ENCODE data around the gene TXN2.
A peak's percentile ranks its signal among the peaks of the same experiment; 100 is the strongest.

TXN2 gene

DNA sequence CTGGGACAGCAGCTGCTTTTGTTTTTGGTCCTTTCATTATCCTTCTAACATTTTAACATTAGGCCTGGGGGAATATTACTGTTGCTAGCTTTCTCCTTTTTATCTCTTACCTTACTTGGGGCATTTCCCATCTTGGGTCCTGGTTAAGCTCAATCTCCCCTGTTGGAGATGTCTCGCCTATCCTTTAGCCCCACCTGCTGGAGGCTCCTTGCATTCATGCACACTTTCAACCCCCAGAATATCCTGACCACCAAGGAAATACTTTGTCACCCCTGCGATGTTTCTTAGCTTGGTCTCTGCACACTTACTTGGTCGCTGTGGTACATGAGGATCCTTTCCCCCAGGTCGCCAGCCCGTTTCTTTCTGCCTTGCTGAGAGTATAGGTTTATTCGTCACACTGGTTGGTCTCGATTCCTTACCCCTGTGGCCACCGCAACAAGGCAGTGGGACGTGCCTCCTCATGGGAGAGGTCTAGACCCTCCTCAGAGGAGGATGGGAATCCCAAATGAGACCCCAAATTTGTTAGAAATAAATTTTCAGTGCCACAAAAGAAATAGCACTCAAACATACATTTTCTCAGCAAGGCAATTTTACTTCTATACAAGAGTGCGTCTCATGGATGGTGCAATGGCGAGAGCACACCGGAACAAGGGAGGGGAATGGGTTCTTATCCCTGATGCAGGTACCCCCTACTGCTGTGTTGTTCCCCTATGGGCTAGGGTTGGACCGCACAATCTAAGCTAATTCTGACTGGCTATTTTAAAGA lies 5.4 kb upstream of the TXN2 start:
- H3K27me3 ChIP-seq (ENCODE audit: control insufficient read depth in 1 of 2, insufficient read depth in 2 of 2, low read length in 2 of 2), result no peaks in the 10 kb centered on the region

DNA sequence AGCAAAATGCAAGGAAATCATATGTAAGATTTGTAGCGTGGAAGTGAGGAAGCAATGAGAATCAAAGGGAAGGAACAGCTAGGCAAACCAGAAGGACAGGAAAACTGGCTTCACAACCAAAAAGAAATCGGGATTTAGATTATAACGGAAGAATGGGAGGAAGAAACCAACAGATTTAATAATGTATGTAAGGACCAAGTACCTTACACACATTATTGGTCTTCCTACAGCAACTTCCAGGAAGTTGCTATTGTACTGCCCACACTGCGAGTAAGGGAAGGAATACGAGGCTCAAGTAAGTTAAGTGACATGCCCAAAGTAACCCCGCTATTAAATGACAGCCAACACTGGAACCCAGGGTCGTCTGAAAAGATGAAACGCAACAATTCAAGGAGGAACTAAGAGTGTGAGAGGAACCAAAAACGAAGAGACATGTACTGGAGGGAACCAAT lies 473 bp downstream of the TXN2 start:
- peaks cover 6 to 40% of the 10 kb centered on the region in 2 donors for H3K36me3 ChIP-seq (ENCODE audit: control insufficient read depth in 1 of 2, insufficient read depth in 2 of 2, low read length in 2 of 2)
- peak overlapping the region; percentile 88 to 92 for H3K4me3 ChIP-seq (ENCODE audit: low read depth in 1 of 2, low read length in 2 of 2)
- peak overlapping the region; percentile 81 to 83 for H3K9ac ChIP-seq (ENCODE audit: low read depth in 1 of 2, low read length in 2 of 2)
- H3K27ac ChIP-seq (ENCODE audit: low read depth, low read length), result peak overlapping the region; percentile 95
- H3K4me1 ChIP-seq (ENCODE audit: control insufficient read depth in 1 of 2, insufficient read depth in 2 of 2, low read length in 2 of 2), result peaks cover 10 to 14% of the 10 kb centered on the region in 2 donors
- H3K27me3 ChIP-seq (ENCODE audit: control insufficient read depth in 1 of 2, insufficient read depth in 2 of 2, low read length in 2 of 2), result no peaks in the 10 kb centered on the region
- H3K9me3 ChIP-seq (ENCODE audit: control insufficient read depth in 1 of 2, low read length in 2 of 2), result no peaks in the 10 kb centered on the region

More for the DNA sequence above, 5.4 kb upstream of the TXN2 start:
- no peak overlapping the region for H3K9ac ChIP-seq (ENCODE audit: low read depth in 1 of 2, low read length in 2 of 2)
- H3K36me3 ChIP-seq (ENCODE audit: control insufficient read depth in 1 of 2, insufficient read depth in 2 of 2, low read length in 2 of 2), result peaks cover 9 to 16% of the 10 kb centered on the region in 2 donors
- no peak overlapping the region for H3K4me3 ChIP-seq (ENCODE audit: low read depth in 1 of 2, low read length in 2 of 2)
- H3K4me1 ChIP-seq (ENCODE audit: control insufficient read depth in 1 of 2, insufficient read depth in 2 of 2, low read length in 2 of 2), result no peaks in the 10 kb centered on the region
- peaks cover 0 to 7% of the 10 kb centered on the region in 2 donors for H3K9me3 ChIP-seq (ENCODE audit: control insufficient read depth in 1 of 2, low read length in 2 of 2)
- no peak overlapping the region for H3K27ac ChIP-seq (ENCODE audit: low read depth, low read length)

DNA sequence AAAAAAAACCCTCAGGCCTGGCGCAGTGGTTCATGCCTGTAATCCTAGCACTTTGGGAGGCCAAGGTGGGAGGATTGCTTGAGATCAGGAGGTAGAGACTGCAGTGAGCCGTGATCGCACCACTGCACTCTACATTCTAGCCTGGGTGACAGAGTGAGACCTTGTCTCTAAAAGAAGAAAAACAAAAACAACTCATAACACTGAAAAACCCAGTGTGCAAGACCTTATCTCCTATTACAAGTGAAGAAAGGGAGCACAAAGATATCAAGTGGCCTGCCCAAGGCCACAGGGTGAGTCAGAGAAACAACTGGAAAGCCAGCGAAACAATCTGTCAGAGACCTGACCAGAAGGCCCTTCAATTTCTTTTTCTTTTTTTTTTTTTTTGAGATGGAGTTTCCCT lies 2.5 kb downstream of the TXN2 start:
- Histone ChIP-seq H3K9ac (ENCODE audit: low read depth in 1 of 2, low read length in 2 of 2) (no peak overlapping the region), H3K36me3 (ENCODE audit: control insufficient read depth in 1 of 2, insufficient read depth in 2 of 2, low read length in 2 of 2) (peaks cover 22 to 60% of the 10 kb centered on the region in 2 donors), H3K27ac (ENCODE audit: low read depth, low read length) (no peak overlapping the region), H3K9me3 (ENCODE audit: control insufficient read depth in 1 of 2, low read length in 2 of 2) (no peaks in the 10 kb centered on the region), H3K4me3 (ENCODE audit: low read depth in 1 of 2, low read length in 2 of 2) (no peak overlapping the region), H3K27me3 (ENCODE audit: control insufficient read depth in 1 of 2, insufficient read depth in 2 of 2, low read length in 2 of 2) (no peaks in the 10 kb centered on the region), H3K4me1 (ENCODE audit: control insufficient read depth in 1 of 2, insufficient read depth in 2 of 2, low read length in 2 of 2) (peaks cover 10 to 14% of the 10 kb centered on the region in 2 donors)

DNA sequence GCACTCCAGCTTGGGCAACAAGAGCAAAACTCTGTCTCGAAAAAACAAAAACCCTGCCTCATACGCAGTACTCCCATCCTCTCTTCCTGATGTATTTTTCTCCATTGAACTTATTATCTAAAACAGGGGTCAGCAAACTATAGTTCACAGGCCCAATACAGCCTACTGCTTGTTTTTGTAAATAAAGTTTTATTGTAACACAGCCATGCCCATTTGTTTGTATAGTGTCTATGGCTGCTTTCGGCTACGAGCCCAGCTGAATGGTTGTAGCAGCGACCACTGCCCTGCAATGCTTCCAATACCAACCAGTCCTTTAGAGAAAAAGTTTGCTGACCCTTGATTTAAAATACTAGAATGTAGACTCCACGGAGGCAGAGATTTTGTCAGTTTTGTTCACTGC lies 6.1 kb downstream of the TXN2 start:
- Histone ChIP-seq H3K4me1 (ENCODE audit: control insufficient read depth in 1 of 2, insufficient read depth in 2 of 2, low read length in 2 of 2) (peaks cover 5% of the 10 kb centered on the region in 2 donors), H3K36me3 (ENCODE audit: control insufficient read depth in 1 of 2, insufficient read depth in 2 of 2, low read length in 2 of 2) (peaks cover 35 to 82% of the 10 kb centered on the region in 2 donors)

DNA sequence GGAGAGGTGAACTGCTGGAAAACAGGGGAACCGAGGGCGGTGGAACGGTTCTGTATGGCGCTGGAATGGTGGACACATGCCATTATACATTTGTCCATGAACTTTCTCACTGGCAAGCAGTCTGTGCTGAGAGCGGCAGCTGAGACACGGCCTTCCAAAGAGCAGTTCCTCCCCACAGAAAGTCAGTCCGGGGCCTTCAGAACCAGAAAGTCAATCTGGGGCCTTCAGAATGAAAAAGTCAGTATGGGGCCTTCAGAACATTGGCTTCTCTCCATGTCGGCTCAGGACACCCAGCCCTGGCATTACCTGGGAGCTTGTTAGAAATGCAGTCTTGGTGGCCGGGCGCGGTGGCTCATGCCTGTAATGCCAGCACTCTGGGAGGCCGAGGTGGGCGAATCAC lies 8.8 kb downstream of the TXN2 start:
- Histone ChIP-seq H3K4me1 (ENCODE audit: control insufficient read depth in 1 of 2, insufficient read depth in 2 of 2, low read length in 2 of 2) (peaks cover 3 to 11% of the 10 kb centered on the region in 2 donors), H3K4me3 (ENCODE audit: low read depth in 1 of 2, low read length in 2 of 2) (no peak overlapping the region), H3K27me3 (ENCODE audit: control insufficient read depth in 1 of 2, insufficient read depth in 2 of 2, low read length in 2 of 2) (no peaks in the 10 kb centered on the region), H3K27ac (ENCODE audit: low read depth, low read length) (no peak overlapping the region), H3K9ac (ENCODE audit: low read depth in 1 of 2, low read length in 2 of 2) (no peak overlapping the region), H3K9me3 (ENCODE audit: control insufficient read depth in 1 of 2, low read length in 2 of 2) (no peaks in the 10 kb centered on the region), H3K36me3 (ENCODE audit: control insufficient read depth in 1 of 2, insufficient read depth in 2 of 2, low read length in 2 of 2) (peaks cover 42 to 64% of the 10 kb centered on the region in 2 donors)

More for the DNA sequence above, 6.1 kb downstream of the TXN2 start:
- no peaks in the 10 kb centered on the region for H3K9me3 ChIP-seq (ENCODE audit: control insufficient read depth in 1 of 2, low read length in 2 of 2)
- no peaks in the 10 kb centered on the region for H3K27me3 ChIP-seq (ENCODE audit: control insufficient read depth in 1 of 2, insufficient read depth in 2 of 2, low read length in 2 of 2)
- no peak overlapping the region for H3K9ac ChIP-seq (ENCODE audit: low read depth in 1 of 2, low read length in 2 of 2)
- no peak overlapping the region for H3K27ac ChIP-seq (ENCODE audit: low read depth, low read length)
- H3K4me3 ChIP-seq (ENCODE audit: low read depth in 1 of 2, low read length in 2 of 2), result no peak overlapping the region

DNA sequence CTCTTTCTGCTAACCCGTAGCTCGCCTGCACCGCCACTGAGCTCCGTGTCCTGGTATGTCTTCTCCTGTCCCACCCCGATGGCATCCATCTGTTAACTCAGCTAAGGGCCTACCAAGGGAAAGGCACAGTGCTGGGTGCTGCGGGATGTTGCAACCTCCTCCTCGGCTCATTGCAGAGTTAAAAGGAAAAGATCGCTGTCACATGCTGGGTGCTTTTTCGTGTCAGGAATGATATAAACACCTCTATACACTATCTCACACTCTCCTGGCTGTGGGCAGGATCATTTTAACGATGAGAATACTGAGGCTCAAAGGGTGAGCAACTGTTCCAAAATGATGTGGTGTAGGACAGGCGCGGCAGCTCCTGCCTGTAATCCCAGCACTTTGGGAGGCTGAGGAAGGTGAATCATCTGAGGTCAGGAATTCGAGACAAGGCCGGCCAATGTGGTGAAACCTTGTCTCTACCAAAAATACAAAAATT lies 10.1 kb downstream of the TXN2 start:
- Histone ChIP-seq H3K4me3 (ENCODE audit: low read depth in 1 of 2, low read length in 2 of 2) (no peak overlapping the region), H3K9me3 (ENCODE audit: control insufficient read depth in 1 of 2, low read length in 2 of 2) (no peaks in the 10 kb centered on the region), H3K36me3 (ENCODE audit: control insufficient read depth in 1 of 2, insufficient read depth in 2 of 2, low read length in 2 of 2) (peaks cover 37 to 63% of the 10 kb centered on the region in 2 donors), H3K27ac (ENCODE audit: low read depth, low read length) (no peak overlapping the region), H3K27me3 (ENCODE audit: control insufficient read depth in 1 of 2, insufficient read depth in 2 of 2, low read length in 2 of 2) (no peaks in the 10 kb centered on the region), H3K4me1 (ENCODE audit: control insufficient read depth in 1 of 2, insufficient read depth in 2 of 2, low read length in 2 of 2) (peaks cover 3 to 14% of the 10 kb centered on the region in 2 donors), H3K9ac (ENCODE audit: low read depth in 1 of 2, low read length in 2 of 2) (no peak overlapping the region)

DNA sequence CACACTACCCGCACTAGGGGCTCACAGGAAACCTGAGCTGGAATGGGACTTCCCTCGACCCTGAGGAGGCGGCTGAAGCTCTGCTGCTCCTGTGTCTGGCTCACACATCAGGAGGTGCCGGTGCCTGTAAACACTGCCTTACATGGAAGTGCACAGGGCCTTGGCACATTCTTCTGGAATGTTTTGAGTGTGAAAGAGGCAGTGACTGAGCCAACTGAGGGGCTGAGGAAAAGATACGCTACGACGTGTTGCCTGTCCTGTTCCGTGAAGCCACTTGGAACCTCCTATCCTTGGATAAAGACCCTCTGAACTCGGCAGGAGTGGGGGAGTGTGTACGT lies 10.5 kb downstream of the TXN2 start:
- no peaks in the 10 kb centered on the region for H3K9me3 ChIP-seq (ENCODE audit: control insufficient read depth in 1 of 2, low read length in 2 of 2)
- H3K36me3 ChIP-seq (ENCODE audit: control insufficient read depth in 1 of 2, insufficient read depth in 2 of 2, low read length in 2 of 2), result peaks cover 36 to 60% of the 10 kb centered on the region in 2 donors
- no peak overlapping the region for H3K4me3 ChIP-seq (ENCODE audit: low read depth in 1 of 2, low read length in 2 of 2)
- no peak overlapping the region for H3K9ac ChIP-seq (ENCODE audit: low read depth in 1 of 2, low read length in 2 of 2)
- no peaks in the 10 kb centered on the region for H3K27me3 ChIP-seq (ENCODE audit: control insufficient read depth in 1 of 2, insufficient read depth in 2 of 2, low read length in 2 of 2)
- peaks cover 4 to 14% of the 10 kb centered on the region in 2 donors for H3K4me1 ChIP-seq (ENCODE audit: control insufficient read depth in 1 of 2, insufficient read depth in 2 of 2, low read length in 2 of 2)
- H3K27ac ChIP-seq (ENCODE audit: low read depth, low read length), result no peak overlapping the region

DNA sequence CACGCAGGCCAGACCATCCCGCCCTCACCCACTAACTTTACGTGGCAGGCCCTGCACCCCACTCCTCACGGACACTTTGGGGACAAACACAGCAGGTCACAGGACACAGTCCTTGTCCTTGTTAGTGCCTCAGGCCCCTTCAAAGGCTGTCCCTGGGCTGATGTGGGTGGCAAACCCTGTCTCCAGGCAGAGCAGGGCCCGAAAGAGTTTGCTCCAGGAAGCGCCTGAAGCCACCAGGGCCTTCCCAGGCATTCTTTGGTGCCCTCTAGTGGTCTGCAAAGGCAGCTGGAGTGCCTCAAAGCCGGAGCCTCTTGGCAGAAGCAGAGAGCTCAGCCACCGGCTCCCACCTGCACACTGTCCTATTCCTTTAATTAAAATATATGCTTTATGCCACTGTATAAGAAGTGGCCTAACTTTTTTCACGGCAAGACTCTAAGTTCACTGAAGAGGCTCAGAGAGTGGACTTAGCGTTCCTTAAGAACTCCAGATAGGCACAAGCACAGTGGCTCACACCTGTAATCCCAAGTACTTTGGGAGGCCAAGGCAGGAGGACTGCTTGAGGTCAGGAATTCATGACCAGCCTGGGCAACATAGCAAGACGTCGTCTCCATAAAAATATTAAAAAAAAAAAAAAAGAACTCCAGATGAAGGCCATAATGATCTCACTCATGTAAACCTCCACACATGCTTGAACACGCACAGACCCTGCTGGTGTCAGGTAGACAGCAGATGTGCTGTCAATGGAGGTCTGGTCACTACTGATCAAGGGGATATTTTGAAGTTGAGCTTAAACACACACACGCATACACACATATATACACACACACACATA lies 11.1 kb downstream of the TXN2 start:
- H3K27me3 ChIP-seq (ENCODE audit: control insufficient read depth in 1 of 2, insufficient read depth in 2 of 2, low read length in 2 of 2), result no peaks in the 10 kb centered on the region
- peaks cover 30 to 54% of the 10 kb centered on the region in 2 donors for H3K36me3 ChIP-seq (ENCODE audit: control insufficient read depth in 1 of 2, insufficient read depth in 2 of 2, low read length in 2 of 2)
- H3K9me3 ChIP-seq (ENCODE audit: control insufficient read depth in 1 of 2, low read length in 2 of 2), result no peaks in the 10 kb centered on the region
- H3K27ac ChIP-seq (ENCODE audit: low read depth, low read length), result no peak overlapping the region
- no peak overlapping the region for H3K4me3 ChIP-seq (ENCODE audit: low read depth in 1 of 2, low read length in 2 of 2)
- H3K9ac ChIP-seq (ENCODE audit: low read depth in 1 of 2, low read length in 2 of 2), result peak overlapping the region; percentile 5 to 35
- H3K4me1 ChIP-seq (ENCODE audit: control insufficient read depth in 1 of 2, insufficient read depth in 2 of 2, low read length in 2 of 2), result peaks cover 10 to 20% of the 10 kb centered on the region in 2 donors

DNA sequence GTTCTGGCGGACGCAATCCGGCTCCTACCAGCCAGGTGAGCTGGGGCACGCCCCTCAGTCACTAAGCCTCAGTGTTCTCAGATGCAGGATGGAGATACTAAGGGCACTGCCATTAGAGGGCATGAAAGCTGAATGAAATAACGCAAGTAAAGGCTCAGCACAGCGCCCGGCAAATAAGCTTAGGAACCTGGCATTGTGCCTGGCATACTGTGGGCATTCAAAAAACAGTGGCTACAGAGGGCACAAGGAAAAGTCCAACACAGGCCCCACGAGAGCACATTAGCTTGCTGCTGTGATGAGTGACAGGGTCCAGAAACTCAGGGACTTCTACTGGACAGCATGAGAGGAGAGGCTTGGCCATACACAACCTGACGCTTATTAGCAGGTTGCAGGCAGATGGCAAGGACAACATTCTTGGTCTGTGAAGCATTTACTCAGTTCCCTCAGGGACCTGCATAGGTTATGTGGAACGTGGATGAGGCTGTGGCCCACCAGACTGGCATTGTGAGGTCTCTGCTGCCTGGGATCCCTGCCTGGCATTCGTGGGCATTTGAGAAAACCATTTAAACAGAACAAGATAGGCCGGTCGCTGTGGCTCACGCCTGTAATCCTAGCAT lies 12.2 kb downstream of the TXN2 start:
- no peak overlapping the region for H3K27ac ChIP-seq (ENCODE audit: low read depth, low read length)
- peaks cover 23 to 42% of the 10 kb centered on the region in 2 donors for H3K36me3 ChIP-seq (ENCODE audit: control insufficient read depth in 1 of 2, insufficient read depth in 2 of 2, low read length in 2 of 2)
- peaks cover 16 to 22% of the 10 kb centered on the region in 2 donors for H3K4me1 ChIP-seq (ENCODE audit: control insufficient read depth in 1 of 2, insufficient read depth in 2 of 2, low read length in 2 of 2)
- H3K4me3 ChIP-seq (ENCODE audit: low read depth in 1 of 2, low read length in 2 of 2), result no peak overlapping the region
- no peaks in the 10 kb centered on the region for H3K9me3 ChIP-seq (ENCODE audit: control insufficient read depth in 1 of 2, low read length in 2 of 2)
- H3K9ac ChIP-seq (ENCODE audit: low read depth in 1 of 2, low read length in 2 of 2), result no peak overlapping the region
- no peaks in the 10 kb centered on the region for H3K27me3 ChIP-seq (ENCODE audit: control insufficient read depth in 1 of 2, insufficient read depth in 2 of 2, low read length in 2 of 2)
